Neural cell (in vitro differentiated cells): ENCODE results near the gene FCRL2.

Source experiments
- EP300 ChIP-seq: fragments of 450-650 bp; conservative IDR thresholded peaks from 2 replicates; pipeline ENCODE4 v1.6.1; 2014; ENCODE audit warnings: antibody characterized with exemption, mild to moderate bottlenecking, moderate library complexity; ENCODE audit not compliant: poor library complexity, severe bottlenecking
- POLR2AphosphoS5 ChIP-seq: IDR thresholded peaks from 2 replicates; pipeline ENCODE4 v1.6.1; 2012
- RAD21 ChIP-seq: fragments of 450-650 bp; conservative IDR thresholded peaks from 2 replicates; pipeline ENCODE4 v1.6.1; 2014; ENCODE audit warnings: antibody characterized with exemption, mild to moderate bottlenecking, moderate library complexity
- TF ChIP-seq, protein P1 (sequence below): fragments of 450-650 bp; IDR thresholded peaks from 2 replicates; pipeline ENCODE4 v1.5.1; 2014; ENCODE audit warnings: antibody characterized with exemption, mild to moderate bottlenecking, moderate library complexity; ENCODE audit not compliant: poor library complexity, severe bottlenecking

DNA sequence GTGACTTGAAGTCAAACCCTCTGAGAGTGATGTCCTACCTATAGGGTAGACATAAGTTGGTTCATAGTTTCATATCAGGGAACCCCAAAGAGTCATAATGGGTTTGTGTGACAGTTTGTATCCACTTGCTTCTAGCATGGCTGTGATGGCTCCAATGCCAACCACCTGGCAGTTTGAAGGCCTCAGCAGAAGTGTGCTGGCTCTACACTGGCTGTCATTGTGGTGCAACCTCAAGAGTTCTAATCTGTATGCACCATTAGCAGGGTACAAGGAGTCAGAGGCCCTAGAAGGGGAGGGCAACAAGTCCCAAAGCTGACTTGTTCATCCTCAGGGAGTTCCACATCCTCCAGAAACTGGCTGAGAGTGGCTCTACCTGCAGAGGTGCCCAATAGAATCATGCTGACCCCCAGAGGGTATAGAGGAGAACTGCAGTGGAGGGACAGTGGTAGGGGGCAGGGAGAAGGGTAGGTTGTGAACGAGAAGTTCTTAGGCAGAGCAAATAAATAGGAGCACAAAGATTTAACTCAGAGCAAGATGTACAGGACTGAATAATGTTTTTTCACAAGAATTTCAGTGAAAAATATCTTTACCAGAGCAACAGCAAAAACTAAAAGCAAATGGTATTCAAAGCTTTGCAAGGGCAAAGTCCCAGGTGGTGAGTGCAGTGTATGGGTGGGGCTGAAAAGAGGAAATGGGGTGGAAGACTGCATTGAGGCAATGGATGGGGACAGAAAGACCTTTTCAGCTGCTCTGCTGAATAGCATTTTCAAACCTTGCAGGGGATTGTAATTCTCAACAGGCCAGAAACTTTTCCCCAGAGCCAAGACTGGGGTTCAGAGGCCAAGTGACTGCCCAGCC, 3.2 kb downstream of the FCRL2 start:
- TF ChIP-seq EP300 (no peak), POLR2AphosphoS5 (no peak), RAD21 (no peak)
- TF ChIP-seq, protein P1, sequence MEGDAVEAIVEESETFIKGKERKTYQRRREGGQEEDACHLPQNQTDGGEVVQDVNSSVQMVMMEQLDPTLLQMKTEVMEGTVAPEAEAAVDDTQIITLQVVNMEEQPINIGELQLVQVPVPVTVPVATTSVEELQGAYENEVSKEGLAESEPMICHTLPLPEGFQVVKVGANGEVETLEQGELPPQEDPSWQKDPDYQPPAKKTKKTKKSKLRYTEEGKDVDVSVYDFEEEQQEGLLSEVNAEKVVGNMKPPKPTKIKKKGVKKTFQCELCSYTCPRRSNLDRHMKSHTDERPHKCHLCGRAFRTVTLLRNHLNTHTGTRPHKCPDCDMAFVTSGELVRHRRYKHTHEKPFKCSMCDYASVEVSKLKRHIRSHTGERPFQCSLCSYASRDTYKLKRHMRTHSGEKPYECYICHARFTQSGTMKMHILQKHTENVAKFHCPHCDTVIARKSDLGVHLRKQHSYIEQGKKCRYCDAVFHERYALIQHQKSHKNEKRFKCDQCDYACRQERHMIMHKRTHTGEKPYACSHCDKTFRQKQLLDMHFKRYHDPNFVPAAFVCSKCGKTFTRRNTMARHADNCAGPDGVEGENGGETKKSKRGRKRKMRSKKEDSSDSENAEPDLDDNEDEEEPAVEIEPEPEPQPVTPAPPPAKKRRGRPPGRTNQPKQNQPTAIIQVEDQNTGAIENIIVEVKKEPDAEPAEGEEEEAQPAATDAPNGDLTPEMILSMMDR = no peak
